GM12878 (cell line): ENCODE results near the gene RPL38. TPM values are rescaled to one million over a fixed set of nuclear protein-coding genes. Genes with fewer than 3 reads are reported as not detected.
A peak's percentile ranks its signal among the peaks of the same experiment; 100 is the strongest.

Experiments
- ATAC-seq: fragments of 200-7000 bp; cut with Tn5 transposase; 3 replicates; pipeline ENCODE4 v1.9.1; 2020; ENCODE audit warnings: mild to moderate bottlenecking, moderate library complexity
- BruUV-seq: library from RNA; stranded (reverse); fragments of 400-500 nt; replicated peaks from 2 replicates; lab custom pipeline; 2021; lab: Mats Ljungman, UMichigan
- CTCF ChIA-PET: fragments of 300-600 bp; sonication (Branson Sonifier 250); formaldehyde crosslinking; extraction: SDS; loops from one replicate; lab custom pipeline; 2021; ENCODE audit warnings: inconsistent platforms; lab: Yijun Ruan, JAX
- POLR2A ChIA-PET: fragments of 350-600 bp; formaldehyde crosslinking; extraction: SDS; loops from one replicate; lab custom pipeline; 2021; ENCODE audit warnings: inconsistent platforms; lab: Charles Lee
- RAD21 ChIA-PET: fragments of 300-600 bp; sonication (Branson Sonifier 250); formaldehyde crosslinking; loops from one replicate; lab custom pipeline; 2023; ENCODE audit warnings: antibody characterized with exemption; ENCODE audit not compliant: unreplicated experiment; lab: Charles Lee
- SMC1A ChIA-PET: fragments of 300-600 bp; sonication (Branson Sonifier 250); formaldehyde crosslinking; loops from one replicate; lab custom pipeline; 2023; ENCODE audit not compliant: unreplicated experiment, uncharacterized antibody; lab: Charles Lee
- DNase-seq: peaks from one replicate; pipeline ENCODE4 v3.0.0-alpha.2; 2011; ENCODE audit warnings: low read depth, low spot score
- FAIRE-seq: peaks from 3 replicates; lab custom pipeline; 2011; peaks lifted over from hg19 to GRCh38; lab: Jason Lieb, UNC
- H2AFZ ChIP-seq: 2 replicates; pipeline ENCODE4 v1.6.0; 2011; ENCODE audit warnings: low read depth, low read length, control low read depth; ENCODE audit not compliant: control insufficient read depth
- H3K27ac ChIP-seq: 2 replicates; pipeline ENCODE4 v1.5.1; 2011; ENCODE audit warnings: control low read depth; ENCODE audit not compliant: control insufficient read depth, insufficient read depth
- H3K27me3 ChIP-seq, 2 experiments: replicated peaks in 1 of 2; 2 replicates each; pipeline versions ENCODE4 v1.6.0 to v1.6.1; 2011; ENCODE audit warnings: low read length in 1 of 2; ENCODE audit not compliant: control insufficient read depth in 2 of 2, insufficient read depth in 2 of 2
- H3K36me3 ChIP-seq, 2 experiments: 2 replicates each; pipeline ENCODE4 v1.5.1; 2011; ENCODE audit warnings: low read length in 1 of 2; ENCODE audit not compliant: control insufficient read depth in 2 of 2, insufficient read depth in 2 of 2
- H3K4me1 ChIP-seq: 2 replicates; pipeline ENCODE4 v1.6.1; 2011; ENCODE audit warnings: mild to moderate bottlenecking, low read length, moderate library complexity, mixed read lengths; ENCODE audit not compliant: control insufficient read depth, insufficient read depth
- H3K4me2 ChIP-seq: 2 replicates; pipeline ENCODE4 v1.6.0; 2011; ENCODE audit warnings: control low read depth; ENCODE audit not compliant: control insufficient read depth, insufficient read depth
- H3K4me3 ChIP-seq: fragments of 200-600 bp; sonication (generic); 2 replicates; pipeline ENCODE4 v1.5.1; 2016
- H3K79me2 ChIP-seq: 2 replicates; pipeline ENCODE4 v1.6.0; 2011; ENCODE audit warnings: low read length; ENCODE audit not compliant: control insufficient read depth, insufficient read depth
- H3K9ac ChIP-seq: 2 replicates; pipeline ENCODE4 v1.8.0; 2011; ENCODE audit warnings: low read length, control low read depth, mixed read lengths; ENCODE audit not compliant: control insufficient read depth, insufficient read depth
- H3K9me3 ChIP-seq: replicated peaks from 3 replicates; pipeline ENCODE4 v1.5.1; 2011; ENCODE audit warnings: mild to moderate bottlenecking, low read length; ENCODE audit not compliant: control insufficient read depth, insufficient read depth
- H4K20me1 ChIP-seq: 2 replicates; pipeline ENCODE4 v1.6.0; 2011; ENCODE audit not compliant: control insufficient read depth, insufficient read depth
- POU2F2 ChIP-seq: IDR thresholded peaks from 3 replicates; pipeline ENCODE4 v1.6.1; 2011; ENCODE audit warnings: low read depth, mild to moderate bottlenecking, low read length, borderline replicate concordance
- RAD21 ChIP-seq: IDR thresholded peaks from 2 replicates; pipeline ENCODE4 v1.6.1; 2011; ENCODE audit warnings: mild to moderate bottlenecking, low read depth, low read length, moderate library complexity; ENCODE audit not compliant: insufficient read depth
- RFX5 ChIP-seq: IDR thresholded peaks from 2 replicates; pipeline ENCODE4 v1.6.1; 2011; ENCODE audit warnings: low read depth, low read length, improper control_type of control experiment
- RUNX3 ChIP-seq: IDR thresholded peaks from 2 replicates; pipeline ENCODE4 v1.6.1; 2012; ENCODE audit warnings: low read length, inconsistent platforms
- SMC3 ChIP-seq: IDR thresholded peaks from 2 replicates; pipeline ENCODE4 v1.6.1; 2011; ENCODE audit warnings: low read length, improper control_type of control experiment, borderline replicate concordance
- SUZ12 ChIP-seq: fragments of 200-600 bp; sonication (generic); IDR thresholded peaks from one replicate; pipeline ENCODE4 v1.6.1; 2018; ENCODE audit warnings: antibody characterized with exemption, mild to moderate bottlenecking; ENCODE audit not compliant: unreplicated experiment
- YY1 ChIP-seq: IDR thresholded peaks from 2 replicates; pipeline ENCODE4 v1.6.1; 2011; ENCODE audit warnings: low read depth, mild to moderate bottlenecking, low read length
- WGBS: methylation state at CpG from one replicate; pipeline ENCODE4 v1.1.6; 2016; ENCODE audit warnings: low lambda C conversion rate; ENCODE audit not compliant: insufficient replicate concordance, insufficient coverage; ENCODE audit errors: missing lambda C conversion rate; 5-methylcytosine and 5-hydroxymethylcytosine counted together
- in situ Hi-C: fragments of 300-500 bp; cut with MboI; formaldehyde crosslinking; loops from 9 replicates; pipeline ENCODE4 v1.14.3; 2018; ENCODE audit warnings: mixed read lengths
- intact Hi-C: fragments of 100-400 bp; cut with micrococcal nuclease; formaldehyde crosslinking; loops from one replicate; pipeline ENCODE4 v1.14.2; 2022; ENCODE audit not compliant: unreplicated experiment
- polyA plus RNA-seq, 11 experiments: library from polyadenylated mRNA; depleted of rRNA in 4 of 11; unstranded in 6 of 11; stranded (reverse) in 5 of 11; fragments of >200 nt; fragmentation: Nextera tagmentation in 4 of 11; fragmentation: Illumina TruSeq in 1 of 11; extraction: Ambion mirVana in 4 of 11; extraction: Trizol in 1 of 11; gene quantifications; 1 replicate in 1 of 11; 2 replicates in 10 of 11; pipeline versions ENCODE4 v1.2.1 to v1.2.3, GENCODE V29; 2011 to 2016; ENCODE audit warnings: inconsistent platforms in 2 of 11, missing spikeins in 2 of 11, low read depth in 1 of 11
- total RNA-seq, 4 experiments: library from RNA; depleted of rRNA in 3 of 4; stranded (reverse); fragments of >200 nt in 3 of 4; fragmentation: Illumina TruSeq in 1 of 4; extraction: Trizol in 1 of 4; gene quantifications; 2 replicates each; pipeline versions ENCODE4 v1.2.1 to v1.2.3, GENCODE V29; 2013 to 2021
- TF ChIP-seq, protein P1 (sequence below), 3 experiments: IDR thresholded peaks in 2 of 3; conservative IDR thresholded peaks in 1 of 3; 2 replicates each; pipeline ENCODE4 v1.5.1; 2011; ENCODE audit warnings: low read depth in 3 of 3, low read length in 3 of 3, mild to moderate bottlenecking in 3 of 3, control low read depth in 2 of 3, moderate library complexity in 2 of 3, inconsistent platforms in 1 of 3, mixed read lengths in 1 of 3; ENCODE audit not compliant: control insufficient read depth in 2 of 3, insufficient read depth in 1 of 3; ENCODE audit errors: extremely low read depth in 1 of 3

The RPL38 gene
- total and polyA plus RNA-seq, 10 of the 15 experiments (the other 5 are each of a cell fraction or from before 2014, with no cell fraction given): 1,318 to 4,938 (median 2,673) TPM

- DNase-seq (no peak), FAIRE-seq (no peak), ATAC-seq (no peak)
- Histone ChIP-seq H3K9ac (no peak overlapping the region), H3K27ac (no peak overlapping the region), H3K9me3 (no peaks in the 10 kb centered on the region; the same call in 2 of the 3 replicates), H3K36me3 (no peaks in the 10 kb centered on the region), H3K27me3 (no peaks in the 10 kb centered on the region; a peak in 1 of 4 replicates), H3K79me2 (no peaks in the 10 kb centered on the region), H3K4me2 (no peak overlapping the region), H3K4me1 (no peaks in the 10 kb centered on the region), H3K4me3 (no peak overlapping the region), H4K20me1 (no peaks in the 10 kb centered on the region), H2AFZ (no peak overlapping the region)
- TF ChIP-seq RFX5 (no peak), POU2F2 (no peak)
- ChIA-PET CTCF (interaction anchor here (0.6 to 1.6 kb wide), 3 partner anchors 27 to 1419 kb away, joined by 3 to 4 read pairs (median 4); no protein-coding TSS in a partner anchor), POLR2A (interaction anchor here (0.6 kb wide), 1 partner anchor 66 kb away, joined by 3 read pairs; no protein-coding TSS in a partner anchor), RAD21 (no interaction called here), SMC1A (no interaction called here)
- no TSS peak for BruUV-seq
- in situ Hi-C loops (loop anchor here (10.0 kb wide), 2 partner anchors 62 to 738 kb away; no protein-coding TSS in a partner anchor), intact Hi-C loops (loop anchor here (10.0 kb wide), 1 partner anchor 178 kb away; no protein-coding TSS in a partner anchor)
- 17% methylated on average over 3 of the region's 3 CpGs for WGBS
Observed at GRCh38 chr17:74172700-74173099, 30.8 kb upstream of the RPL38 start.

GRCh38 chr17:74176546-74177001 lies 26.9 kb upstream of the RPL38 start:
- 0 out of 2 replicates have a peak, but pooled peaks have one; percentile 32 for TF ChIP-seq YY1
- TF ChIP-seq SUZ12: no peak
- TF ChIP-seq, protein P1, sequence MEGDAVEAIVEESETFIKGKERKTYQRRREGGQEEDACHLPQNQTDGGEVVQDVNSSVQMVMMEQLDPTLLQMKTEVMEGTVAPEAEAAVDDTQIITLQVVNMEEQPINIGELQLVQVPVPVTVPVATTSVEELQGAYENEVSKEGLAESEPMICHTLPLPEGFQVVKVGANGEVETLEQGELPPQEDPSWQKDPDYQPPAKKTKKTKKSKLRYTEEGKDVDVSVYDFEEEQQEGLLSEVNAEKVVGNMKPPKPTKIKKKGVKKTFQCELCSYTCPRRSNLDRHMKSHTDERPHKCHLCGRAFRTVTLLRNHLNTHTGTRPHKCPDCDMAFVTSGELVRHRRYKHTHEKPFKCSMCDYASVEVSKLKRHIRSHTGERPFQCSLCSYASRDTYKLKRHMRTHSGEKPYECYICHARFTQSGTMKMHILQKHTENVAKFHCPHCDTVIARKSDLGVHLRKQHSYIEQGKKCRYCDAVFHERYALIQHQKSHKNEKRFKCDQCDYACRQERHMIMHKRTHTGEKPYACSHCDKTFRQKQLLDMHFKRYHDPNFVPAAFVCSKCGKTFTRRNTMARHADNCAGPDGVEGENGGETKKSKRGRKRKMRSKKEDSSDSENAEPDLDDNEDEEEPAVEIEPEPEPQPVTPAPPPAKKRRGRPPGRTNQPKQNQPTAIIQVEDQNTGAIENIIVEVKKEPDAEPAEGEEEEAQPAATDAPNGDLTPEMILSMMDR (IDR thresholded peaks at IDR 0.05 in 2 of 3, conservative IDR thresholded peaks at IDR 0.05 in 1 of 3; ENCODE audit: control insufficient read depth in 2 of 3, extremely low read depth in 1 of 3, insufficient read depth in 1 of 3, low read depth in 3 of 3, low read length in 3 of 3): peak; percentile 75 to 90 (median 77)
- TF ChIP-seq RUNX3: no peak
- peak; percentile 57 for TF ChIP-seq SMC3
- peak; percentile 87 for TF ChIP-seq RAD21
- no peak overlapping the region for H3K9ac ChIP-seq
- DNase-seq (no peak), FAIRE-seq (no peak), ATAC-seq (peak; percentile 89)
- no peak overlapping the region for H2AFZ ChIP-seq
- 34% methylated on average over 10 of the region's 10 CpGs for WGBS
- H3K36me3 ChIP-seq: no peaks in the 10 kb centered on the region
- H3K4me1 ChIP-seq: no peaks in the 10 kb centered on the region
- H3K79me2 ChIP-seq: no peaks in the 10 kb centered on the region
- no TSS peak for BruUV-seq
- intact Hi-C loops: loop anchor here (1.0 to 10.0 kb wide), 3 partner anchors 86 to 748 kb away; no protein-coding TSS in a partner anchor
- H3K9me3 ChIP-seq: no peaks in the 10 kb centered on the region
- CTCF ChIA-PET: interaction anchor here (0.8 to 1.1 kb wide), 2 partner anchors 87 to 749 kb away, joined by 3 to 5 read pairs; no protein-coding TSS in a partner anchor
- H3K4me2 ChIP-seq: no peak overlapping the region
- in situ Hi-C loops: loop anchor here (10.0 kb wide), 2 partner anchors 58 to 742 kb away; no protein-coding TSS in a partner anchor
- H3K27ac ChIP-seq: no peak overlapping the region
- POLR2A ChIA-PET: no interaction called here
- H3K4me3 ChIP-seq: no peak overlapping the region
- RAD21 ChIA-PET: interaction anchor here (1.2 kb wide), 1 partner anchor 86 kb away, joined by 3 read pairs; no protein-coding TSS in a partner anchor
- peaks cover 0 to 2% of the 10 kb centered on the region in 2 experiments; a peak in 3 of 4 replicates for H3K27me3 ChIP-seq
- SMC1A ChIA-PET: interaction anchor here (1.0 to 2.0 kb wide), 2 partner anchors 87 to 91 kb away, joined by 4 to 6 read pairs; no protein-coding TSS in a partner anchor
- no peaks in the 10 kb centered on the region for H4K20me1 ChIP-seq
